NB4 (cell line): Measurements from ENCODE around the gene NT5DC1.

Experiments used
- POLR2A ChIP-seq: IDR thresholded peaks from 2 replicates; pipeline ENCODE4 v1.6.1; 2011; ENCODE audit warnings: mild to moderate bottlenecking; ENCODE audit not compliant: insufficient read length; ENCODE audit errors: extremely low read depth
- TF ChIP-seq, protein P1 (sequence below): IDR thresholded peaks from one replicate; pipeline ENCODE4 v1.5.1; 2012; ENCODE audit warnings: low read depth, low read length

DNA sequence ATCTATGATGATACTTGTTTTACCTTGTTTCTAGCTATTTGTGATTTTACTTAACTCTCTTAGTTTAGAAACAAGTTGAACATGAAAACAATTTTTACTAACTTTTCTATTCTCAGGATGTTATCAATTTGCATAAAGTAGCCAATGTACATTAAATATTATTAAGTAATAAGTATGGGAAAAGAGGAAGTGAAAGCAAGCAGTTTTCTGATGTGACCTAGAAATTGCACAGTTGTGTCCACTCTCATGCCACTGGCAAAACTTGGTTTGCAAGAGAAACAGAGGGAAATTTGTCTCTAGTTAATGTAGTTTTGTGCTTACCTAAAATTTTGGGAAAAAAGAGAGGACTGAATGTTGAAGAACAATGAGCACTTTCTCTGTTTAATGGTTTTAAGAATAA, 198.3 kb downstream of the NT5DC1 start:
- TF ChIP-seq POLR2A: no peak
- TF ChIP-seq, protein P1, sequence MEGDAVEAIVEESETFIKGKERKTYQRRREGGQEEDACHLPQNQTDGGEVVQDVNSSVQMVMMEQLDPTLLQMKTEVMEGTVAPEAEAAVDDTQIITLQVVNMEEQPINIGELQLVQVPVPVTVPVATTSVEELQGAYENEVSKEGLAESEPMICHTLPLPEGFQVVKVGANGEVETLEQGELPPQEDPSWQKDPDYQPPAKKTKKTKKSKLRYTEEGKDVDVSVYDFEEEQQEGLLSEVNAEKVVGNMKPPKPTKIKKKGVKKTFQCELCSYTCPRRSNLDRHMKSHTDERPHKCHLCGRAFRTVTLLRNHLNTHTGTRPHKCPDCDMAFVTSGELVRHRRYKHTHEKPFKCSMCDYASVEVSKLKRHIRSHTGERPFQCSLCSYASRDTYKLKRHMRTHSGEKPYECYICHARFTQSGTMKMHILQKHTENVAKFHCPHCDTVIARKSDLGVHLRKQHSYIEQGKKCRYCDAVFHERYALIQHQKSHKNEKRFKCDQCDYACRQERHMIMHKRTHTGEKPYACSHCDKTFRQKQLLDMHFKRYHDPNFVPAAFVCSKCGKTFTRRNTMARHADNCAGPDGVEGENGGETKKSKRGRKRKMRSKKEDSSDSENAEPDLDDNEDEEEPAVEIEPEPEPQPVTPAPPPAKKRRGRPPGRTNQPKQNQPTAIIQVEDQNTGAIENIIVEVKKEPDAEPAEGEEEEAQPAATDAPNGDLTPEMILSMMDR: no peak
